HepG2 (cell line): ENCODE data around the gene CDH23. TPM values are rescaled to one million over a fixed set of nuclear protein-coding genes. Genes with fewer than 3 reads are reported as not detected.

Experiments used
- ATAC-seq: fragments of 200-7000 bp; cut with Tn5 transposase; 3 replicates; pipeline ENCODE4 v1.9.1; 2020; ENCODE audit warnings: mild to moderate bottlenecking, moderate library complexity
- BruUV-seq: library from RNA; stranded (reverse); fragments of 400-500 nt; replicated peaks from 2 replicates; lab custom pipeline; 2021; lab: Mats Ljungman, UMichigan
- CTCF ChIA-PET: fragments of 300-600 bp; formaldehyde crosslinking; extraction: SDS; loops from one replicate; lab custom pipeline; 2021; ENCODE audit warnings: low total read pairs, inconsistent platforms, low intra/inter-chr PET ratio; lab: Yijun Ruan, JAX
- POLR2A ChIA-PET: fragments of 350-600 bp; sonication (Branson Sonifier 250); formaldehyde crosslinking; loops from one replicate; lab custom pipeline; 2020; ENCODE audit warnings: antibody characterized with exemption, inconsistent platforms; lab: Yijun Ruan, JAX
- DNase-seq: peaks from one replicate; pipeline ENCODE4 v3.0.0-alpha.2; 2015; ENCODE audit warnings: low spot score
- FAIRE-seq: peaks from 3 replicates; lab custom pipeline; 2011; peaks lifted over from hg19 to GRCh38; lab: Jason Lieb, UNC
- H2AFZ ChIP-seq: one replicate; pipeline ENCODE4 v1.6.1; 2011; ENCODE audit warnings: low read length, inconsistent platforms
- H3K27ac ChIP-seq: fragments of 300-600 bp; 3 replicates; pipeline ENCODE4 v1.8.0; 2011; ENCODE audit warnings: mixed run types, mild to moderate bottlenecking, mixed read lengths, low read length, inconsistent platforms; ENCODE audit not compliant: insufficient read depth; ENCODE audit errors: extremely low read length
- H3K27me3 ChIP-seq, 2 experiments: fragments of 200-600 bp in 1 of 2; 2 replicates in 1 of 2; 3 replicates in 1 of 2; pipeline versions ENCODE4 v1.6.0 to v1.8.0; 2011; ENCODE audit warnings: low read length in 2 of 2, mild to moderate bottlenecking in 2 of 2, moderate library complexity in 2 of 2, inconsistent platforms in 1 of 2; ENCODE audit not compliant: insufficient read depth in 2 of 2, control insufficient read depth in 1 of 2
- H3K36me3 ChIP-seq, 2 experiments: fragments of 200-600 bp in 1 of 2; replicated peaks in 1 of 2; 2 replicates in 1 of 2; 3 replicates in 1 of 2; pipeline versions ENCODE4 v1.5.1 to v1.8.0; 2011; ENCODE audit warnings: low read length in 2 of 2, inconsistent platforms in 1 of 2; ENCODE audit not compliant: insufficient read depth in 2 of 2, control insufficient read depth in 1 of 2
- H3K4me1 ChIP-seq: 2 replicates; pipeline ENCODE4 v1.5.1; 2012; ENCODE audit warnings: low read length, inconsistent platforms; ENCODE audit not compliant: insufficient read depth
- H3K4me2 ChIP-seq: 2 replicates; pipeline ENCODE4 v1.6.0; 2011; ENCODE audit warnings: low read depth, low read length, inconsistent platforms
- H3K4me3 ChIP-seq, 3 experiments: fragments of 200-600 bp in 1 of 3; sonication (generic), shearing (Covaris generic) in 1 of 3; replicated peaks in 1 of 3; 2 replicates each; pipeline ENCODE4 v1.5.1; 2011 to 2016; ENCODE audit warnings: low read length in 3 of 3, inconsistent platforms in 2 of 3, low read depth in 2 of 3, mild to moderate bottlenecking in 2 of 3, control low read depth in 1 of 3, mixed read lengths in 1 of 3; ENCODE audit not compliant: insufficient read depth in 1 of 3
- H3K79me2 ChIP-seq: one replicate; pipeline ENCODE4 v1.6.1; 2011; ENCODE audit warnings: low read length, inconsistent platforms; ENCODE audit not compliant: insufficient read depth
- H3K9ac ChIP-seq: 2 replicates; pipeline ENCODE4 v1.6.0; 2011; ENCODE audit warnings: mild to moderate bottlenecking, low read depth, low read length, inconsistent platforms; ENCODE audit not compliant: insufficient read depth
- H3K9me3 ChIP-seq: 2 replicates; pipeline ENCODE4 v1.5.1; 2012; ENCODE audit warnings: mild to moderate bottlenecking, low read length
- H4K20me1 ChIP-seq: 2 replicates; pipeline ENCODE4 v1.6.0; 2011; ENCODE audit warnings: inconsistent platforms, mild to moderate bottlenecking, low read length, moderate library complexity; ENCODE audit not compliant: insufficient read depth
- AKAP8 ChIP-seq: sonication (generic); formaldehyde crosslinking; IDR thresholded peaks from 2 replicates; pipeline ENCODE4 v1.5.1; 2020; ENCODE audit warnings: mild to moderate bottlenecking, missing genetic modification reagents
- CTCF ChIP-seq: sonication (generic); formaldehyde crosslinking; IDR thresholded peaks from 2 replicates; pipeline ENCODE4 v1.5.0; 2020; ENCODE audit warnings: mild to moderate bottlenecking, missing genetic modification reagents, moderate library complexity
- KAT8 ChIP-seq: IDR thresholded peaks from 2 replicates; pipeline ENCODE4 v1.6.1; 2016; ENCODE audit warnings: missing genetic modification reagents, missing compliant biosample characterization
- STAG1 ChIP-seq: sonication (generic); formaldehyde crosslinking; IDR thresholded peaks from 2 replicates; pipeline ENCODE4 v1.4.0; 2020; ENCODE audit warnings: missing genetic modification reagents
- ZNF510 ChIP-seq: sonication (generic); formaldehyde crosslinking; IDR thresholded peaks from 2 replicates; pipeline ENCODE4 v1.4.0; 2020; ENCODE audit warnings: low read depth, mild to moderate bottlenecking, missing genetic modification reagents
- WGBS: methylation state at CpG from one replicate; pipeline ENCODE4 v1.1.6; 2017; ENCODE audit warnings: low lambda C conversion rate; 5-methylcytosine and 5-hydroxymethylcytosine counted together
- in situ Hi-C: cut with HindIII; loops from 2 replicates; pipeline ENCODE4 v1.10.0; 2017; ENCODE audit warnings: low pct_unique_long_range_greater_than_20kb; ENCODE audit not compliant: extremely low pct_ligation_motif_present
- intact Hi-C: fragments of 100-400 bp; cut with micrococcal nuclease; formaldehyde crosslinking; loops from one replicate; pipeline ENCODE4 v1.10.0; 2022; ENCODE audit not compliant: unreplicated experiment
- polyA plus RNA-seq, 8 experiments: library from polyadenylated mRNA; depleted of rRNA in 3 of 8; stranded (reverse) in 7 of 8; unstranded in 1 of 8; fragments of >200 nt; fragmentation: Illumina TruSeq in 4 of 8; extraction: Trizol in 4 of 8; gene quantifications; 2 replicates each; pipeline versions ENCODE4 v1.2.1 to v1.2.3, GENCODE V29; 2011 to 2016; ENCODE audit warnings: low read depth in 4 of 8, missing spikeins in 1 of 8, mixed read lengths in 1 of 8; ENCODE audit not compliant: insufficient read depth in 1 of 8
- total RNA-seq, 5 experiments: library from RNA; depleted of rRNA; stranded (reverse); fragments of >200 nt; fragmentation: Illumina TruSeq; extraction: Trizol; gene quantifications; 2 replicates each; pipeline ENCODE4 v1.2.3, GENCODE V29; 2016; ENCODE audit warnings: low read depth in 1 of 5

The CDH23 gene
- total and polyA plus RNA-seq, 2 of the 13 experiments (the other 11 are each of a cell fraction or from before 2014, with no cell fraction given): 0.13 TPM; not detected in 1

DNA sequence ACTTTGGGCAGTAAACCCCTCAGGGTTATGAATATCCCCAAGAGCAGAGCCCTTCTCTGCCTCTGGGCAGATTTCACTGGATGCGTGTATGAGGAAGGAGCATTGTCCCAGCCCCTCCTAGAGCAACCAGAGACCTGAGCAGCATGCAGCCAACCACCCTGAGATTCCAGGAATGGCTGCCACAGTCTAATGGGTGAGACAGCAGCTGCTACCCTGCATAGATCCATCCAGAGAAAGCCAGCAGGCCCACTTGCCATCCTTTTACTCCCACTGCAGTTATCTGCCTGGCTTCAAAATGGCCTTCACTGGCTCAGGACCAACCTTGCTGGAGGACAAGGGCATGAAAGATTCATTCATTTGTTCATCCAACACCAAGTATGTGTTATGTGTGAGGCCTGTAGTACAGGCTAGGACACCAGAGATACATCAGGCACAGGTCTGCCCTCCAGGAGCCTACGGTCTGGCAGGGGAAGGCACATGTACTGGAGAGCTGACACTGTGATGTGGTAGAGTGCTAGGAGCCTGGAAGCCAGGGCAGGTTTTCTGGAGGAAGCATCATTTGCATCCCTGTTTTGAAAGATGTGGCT, 349.0 kb downstream of the CDH23 start:
- no peaks in the 10 kb centered on the region for H3K79me2 ChIP-seq
- no peaks in the 10 kb centered on the region for H4K20me1 ChIP-seq
- no peak overlapping the region for H3K9ac ChIP-seq
- intact Hi-C loops: no loop called here
- DNase-seq (no peak), ATAC-seq (no peak), FAIRE-seq (no peak)
- no peaks in the 10 kb centered on the region for H3K36me3 ChIP-seq
- no TSS peak for BruUV-seq
- in situ Hi-C loops: no loop called here
- no peaks in the 10 kb centered on the region for H3K9me3 ChIP-seq
- no peak overlapping the region for H3K27ac ChIP-seq
- H3K4me1 ChIP-seq: peaks cover 13% of the 10 kb centered on the region; the same call in 1 of the 2 replicates
- CTCF ChIA-PET: no interaction called here
- H3K4me2 ChIP-seq: no peak overlapping the region
- H3K27me3 ChIP-seq: peaks cover 0 to 12% of the 10 kb centered on the region in 2 experiments; a peak in 2 of 5 replicates
- WGBS: 74% methylated on average over 2 of the region's 2 CpGs
- TF ChIP-seq KAT8 (CRISPR knock-in tag) (no peak), AKAP8 (CRISPR knock-in tag) (no peak)
- POLR2A ChIA-PET: no interaction called here
- no peak overlapping the region for H2AFZ ChIP-seq
- H3K4me3 ChIP-seq: no peak overlapping the region

GRCh38 chr10:71746344-71747037, 349.8 kb downstream of the CDH23 start:
- H3K4me1 ChIP-seq: peaks cover 14% of the 10 kb centered on the region
- no peaks in the 10 kb centered on the region for H3K36me3 ChIP-seq
- ChIA-PET POLR2A (no interaction called here), CTCF (no interaction called here)
- H4K20me1 ChIP-seq: no peaks in the 10 kb centered on the region
- in situ Hi-C loops: no loop called here
- DNase-seq (peak; percentile 47), FAIRE-seq (peak; percentile 12), ATAC-seq (peak; percentile 79)
- H3K79me2 ChIP-seq: no peaks in the 10 kb centered on the region
- no peak overlapping the region for H3K4me2 ChIP-seq
- no peak overlapping the region for H3K9ac ChIP-seq
- peaks cover 0 to 12% of the 10 kb centered on the region in 2 experiments; a peak in 2 of 5 replicates for H3K27me3 ChIP-seq
- TF ChIP-seq CTCF (CRISPR knock-in tag) (peak; percentile 50), ZNF510 (no peak), STAG1 (CRISPR knock-in tag) (peak; percentile 38)
- no peaks in the 10 kb centered on the region for H3K9me3 ChIP-seq
- intact Hi-C loops: no loop called here
- no peak overlapping the region for H2AFZ ChIP-seq
- WGBS: 44% methylated on average over 11 of the region's 13 CpGs
- no TSS peak for BruUV-seq
- H3K4me3 ChIP-seq: no peak overlapping the region
- no peak overlapping the region for H3K27ac ChIP-seq
